GM04504 (cell line): ENCODE measurements around the gene IL21R.
"Not testable (repeated sequence)": the region's sequence is repeated elsewhere in the genome, so short reads cannot be mapped to it uniquely, and the experiment has no call there.

Experiments used
- DNase-seq: peaks from one replicate; pipeline ENCODE4 v3.0.0-alpha.2; 2012; ENCODE audit warnings: low read depth

The IL21R gene

DNA sequence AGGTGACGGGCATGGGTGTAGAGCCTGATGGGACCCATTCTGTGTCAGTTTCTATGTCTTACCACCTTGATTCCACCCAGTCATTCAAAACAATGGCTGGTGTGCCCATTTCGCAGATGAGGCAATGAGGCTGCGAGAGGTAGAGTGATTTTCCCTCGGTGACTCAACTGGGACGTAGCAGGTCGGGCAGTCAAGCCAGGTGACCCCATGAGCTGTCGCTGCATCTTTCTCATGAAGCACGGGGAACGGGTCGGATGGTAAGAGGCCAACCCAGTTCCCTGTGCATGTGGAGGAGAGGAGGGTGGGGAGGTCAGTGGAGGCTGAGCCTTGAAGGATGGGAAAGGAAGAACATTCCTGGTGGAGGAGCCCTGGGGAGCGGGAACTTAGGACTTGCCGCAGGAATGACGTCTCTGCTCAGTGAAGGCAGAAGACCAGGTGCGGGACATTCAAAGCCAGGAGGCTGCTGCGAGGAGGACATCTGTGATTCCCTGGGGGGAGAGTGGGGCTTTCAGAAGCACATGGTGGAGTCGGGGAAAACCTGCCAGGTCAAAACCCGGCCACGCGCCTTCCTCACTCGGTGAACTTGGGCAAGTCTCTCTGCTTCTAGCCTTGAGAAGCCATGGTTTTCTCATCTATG is 1.1 kb downstream of the IL21R start:
- DNase-seq, result no peak

DNA sequence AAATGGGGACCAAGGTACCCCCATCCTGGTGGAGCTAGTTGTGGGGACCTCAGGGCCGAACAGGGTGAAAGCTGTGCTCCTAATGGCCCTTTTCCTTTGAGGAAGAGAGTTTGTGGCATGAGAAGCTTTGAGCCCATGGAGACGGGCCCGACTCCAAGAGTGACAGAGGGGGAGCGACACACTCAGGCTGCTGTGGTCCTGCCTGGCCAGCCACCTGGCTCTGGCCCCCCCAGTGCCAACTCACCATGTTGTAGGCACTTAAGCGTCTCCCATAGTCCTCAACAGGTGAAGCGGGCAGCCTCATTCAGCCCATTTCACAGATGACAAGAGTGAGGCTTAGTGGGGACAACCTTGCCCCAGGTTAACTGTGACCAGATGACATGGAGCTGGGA is 1.6 kb downstream of the IL21R start:
- no peak for DNase-seq

DNA sequence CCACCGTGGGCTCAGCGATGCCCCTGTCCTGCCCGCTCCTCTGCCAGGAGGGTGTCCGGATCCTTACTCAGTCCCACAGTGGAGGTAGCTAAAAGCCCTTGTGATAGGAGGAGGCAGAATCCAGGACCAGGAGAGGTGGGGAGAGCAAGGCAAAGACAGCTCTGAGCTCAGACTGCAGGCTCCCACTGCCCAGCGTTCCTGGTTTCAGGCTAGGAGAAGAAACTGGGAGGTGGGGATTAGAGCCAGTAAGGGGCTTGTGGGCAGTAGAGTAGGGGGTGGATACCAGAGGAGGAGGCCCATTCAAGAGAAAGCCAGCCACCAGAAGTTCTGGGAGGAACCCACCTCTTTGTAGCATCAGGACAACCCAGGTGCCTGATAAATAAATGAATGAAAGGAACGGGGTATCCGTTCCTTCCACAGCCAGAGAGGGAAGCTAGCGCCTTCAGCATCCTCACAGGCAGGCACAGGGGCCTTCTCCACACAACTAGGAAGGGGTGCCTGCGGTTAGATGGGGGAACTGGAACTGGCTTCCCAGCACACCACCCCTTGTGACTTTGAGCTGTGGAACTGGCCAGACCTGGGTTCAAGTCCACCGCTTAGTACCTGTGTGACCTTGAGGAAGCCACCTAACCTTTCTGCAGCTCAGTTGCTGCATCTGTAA is 2.3 kb downstream of the IL21R start:
- DNase-seq, result no peak

DNA sequence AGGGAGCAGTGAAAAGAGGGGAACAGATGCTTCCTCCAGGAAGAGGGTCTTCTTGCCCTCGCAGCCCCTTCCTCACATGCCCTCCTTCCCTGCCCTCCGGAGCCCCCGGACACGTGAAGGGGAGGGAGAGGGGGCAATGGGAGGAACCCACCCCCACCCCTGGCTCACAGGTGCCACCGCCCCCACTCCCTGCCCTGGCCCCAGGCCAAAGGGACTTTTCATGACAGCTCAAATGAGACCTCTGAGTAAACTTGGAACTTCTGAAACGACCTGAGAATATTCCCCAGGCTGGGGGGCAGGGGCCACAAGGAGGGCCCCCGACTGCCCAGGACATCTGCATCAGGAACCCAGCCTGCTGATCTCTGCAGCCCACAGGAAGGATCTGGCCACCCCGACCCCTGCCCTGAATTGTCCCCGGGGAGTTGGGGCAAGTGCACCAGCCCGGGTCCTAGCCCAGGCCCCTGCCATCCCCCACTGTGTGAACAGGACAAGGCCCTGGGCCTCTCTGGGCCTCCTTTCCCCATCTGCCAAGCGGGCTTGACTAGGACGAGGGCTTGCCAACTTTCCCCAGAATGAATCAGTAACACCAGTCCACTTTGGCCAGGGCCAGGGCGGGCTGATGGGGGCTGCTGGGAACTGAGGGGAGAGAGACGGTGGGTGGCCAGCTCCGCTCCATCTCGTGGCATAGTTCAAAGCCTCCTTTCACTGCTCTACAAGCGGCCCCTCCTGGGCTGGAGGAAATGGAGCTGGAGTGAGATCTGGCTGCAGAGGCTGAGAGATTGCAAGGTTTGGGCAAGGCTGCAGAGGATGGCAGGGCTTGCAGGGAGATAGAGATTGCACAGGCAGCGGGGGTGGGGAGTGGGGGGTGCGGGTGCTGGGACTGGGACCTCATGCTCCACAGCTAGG is 3.8 kb downstream of the IL21R start:
- no peak for DNase-seq

- no peak for DNase-seq
Measured at GRCh38 chr16:27406511-27407128, 4.6 kb downstream of the IL21R start.

GRCh38 chr16:27407133-27407532 is 5.2 kb downstream of the IL21R start:
- DNase-seq, result no peak

DNA sequence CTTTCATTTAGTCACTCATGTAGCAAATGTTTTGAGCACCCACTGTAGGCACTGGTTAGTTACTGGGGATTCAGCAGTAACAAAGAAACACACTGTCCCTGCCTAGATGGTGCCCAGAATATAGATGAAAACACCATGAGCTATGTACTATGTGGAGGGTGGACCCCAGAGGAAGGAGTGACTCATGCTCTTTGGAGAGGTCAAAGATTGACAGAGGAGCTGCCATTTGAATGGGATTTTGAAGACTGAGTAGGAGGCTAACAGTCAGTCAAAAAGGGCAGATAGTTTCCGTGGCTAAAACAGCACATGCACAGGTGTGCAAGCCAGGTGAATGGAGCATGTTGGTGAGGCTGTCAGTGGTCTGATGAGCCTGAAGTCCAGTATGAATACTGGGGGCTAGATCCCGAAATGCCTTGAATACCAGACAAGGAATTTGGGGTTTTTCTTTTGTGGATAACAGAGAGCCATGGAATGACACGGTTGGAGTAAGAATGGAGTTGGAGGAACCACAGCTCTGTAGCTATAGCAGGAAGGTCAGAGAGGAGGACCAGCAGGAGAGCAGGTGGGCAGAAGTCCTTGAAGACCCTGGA is 6.1 kb downstream of the IL21R start:
- DNase-seq, result no peak

DNA sequence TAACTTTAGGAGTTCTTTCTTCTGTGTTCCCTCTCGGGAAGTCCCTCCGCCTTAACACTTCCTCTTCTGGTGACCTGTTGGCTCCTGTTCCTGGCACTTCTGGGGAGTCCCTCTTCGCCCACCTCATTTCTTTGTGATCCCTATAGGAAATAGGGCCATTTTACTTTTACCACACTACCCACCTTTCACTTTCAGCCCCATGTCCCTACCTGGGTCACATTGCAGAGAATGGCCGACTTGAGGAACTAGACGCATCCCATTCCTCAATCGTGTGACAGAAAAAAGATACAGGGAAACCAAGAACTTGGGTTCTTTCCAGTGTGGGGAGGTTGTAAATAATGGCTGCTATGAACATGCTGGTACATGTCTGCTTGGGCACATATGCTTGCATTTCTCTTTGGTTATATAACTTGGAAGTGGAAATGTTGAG is 6.6 kb downstream of the IL21R start:
- no peak for DNase-seq

- not testable (repeated sequence) for DNase-seq
Measured at GRCh38 chr16:27409958-27410357, 8.0 kb downstream of the IL21R start.

DNA sequence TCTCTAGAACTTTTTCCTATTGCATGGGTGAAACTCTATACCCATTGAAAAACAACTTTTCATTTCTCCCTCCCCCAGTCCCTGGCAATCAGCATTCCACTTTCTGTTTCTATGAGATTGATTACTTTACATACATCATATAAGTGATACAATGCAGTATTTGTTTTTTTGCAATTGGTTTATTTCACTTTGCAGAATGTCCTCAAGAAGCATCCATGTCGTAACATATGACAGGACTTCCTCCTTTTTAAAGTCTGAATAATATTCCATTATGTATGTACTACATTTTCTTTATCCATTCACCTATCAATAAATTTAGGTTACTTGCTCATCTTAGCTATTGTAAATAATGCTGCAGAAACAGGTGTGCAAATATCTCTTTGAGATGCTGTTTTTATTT is 8.8 kb downstream of the IL21R start:
- DNase-seq, result no peak

GRCh38 chr16:27413956-27414355 is 12.0 kb downstream of the IL21R start:
- DNase-seq, result no peak

- no peak for DNase-seq
Measured at GRCh38 chr16:27414788-27415431, 12.9 kb downstream of the IL21R start.

GRCh38 chr16:27417047-27417671 is 15.2 kb downstream of the IL21R start:
- DNase-seq, result no peak

- no peak for DNase-seq
Measured at GRCh38 chr16:27421961-27422740, 20.2 kb downstream of the IL21R start.

DNA sequence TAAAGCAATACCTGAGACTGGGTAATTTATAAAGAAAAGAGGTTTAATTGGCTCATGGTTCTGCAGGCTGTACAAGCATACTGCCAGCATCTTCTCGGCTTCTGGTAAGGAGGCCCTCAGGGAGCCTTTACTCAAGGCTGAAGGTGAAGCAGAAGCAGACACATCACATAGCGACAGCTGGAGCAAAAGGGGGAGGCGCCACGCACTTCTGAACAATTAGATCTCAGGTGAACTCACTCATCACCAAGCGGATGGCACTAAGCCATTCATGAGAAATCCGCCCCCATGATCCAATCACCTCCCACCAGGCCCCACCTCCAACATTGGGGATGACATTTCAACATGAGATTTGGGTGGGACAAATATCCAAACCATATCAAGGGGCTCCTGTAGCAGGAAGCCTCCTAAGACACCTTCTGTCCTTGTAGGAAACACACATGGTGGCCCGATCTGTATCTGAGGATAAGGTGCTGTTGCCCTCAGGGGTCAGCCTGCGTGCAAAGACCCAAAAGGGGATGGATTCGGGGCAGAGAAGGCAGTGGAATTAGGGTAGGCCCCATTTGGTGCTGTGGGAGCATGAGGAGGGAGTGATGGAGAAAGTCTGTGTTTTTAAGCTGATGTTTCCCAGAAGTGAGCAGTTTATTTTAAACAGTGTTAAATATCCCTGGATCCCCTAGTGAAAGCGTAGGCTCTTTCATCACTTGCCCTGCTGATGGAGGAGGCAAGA is 23.0 kb downstream of the IL21R start:
- no peak for DNase-seq

GRCh38 chr16:27425961-27426360 is 24.0 kb downstream of the IL21R start:
- DNase-seq, result no peak

DNA sequence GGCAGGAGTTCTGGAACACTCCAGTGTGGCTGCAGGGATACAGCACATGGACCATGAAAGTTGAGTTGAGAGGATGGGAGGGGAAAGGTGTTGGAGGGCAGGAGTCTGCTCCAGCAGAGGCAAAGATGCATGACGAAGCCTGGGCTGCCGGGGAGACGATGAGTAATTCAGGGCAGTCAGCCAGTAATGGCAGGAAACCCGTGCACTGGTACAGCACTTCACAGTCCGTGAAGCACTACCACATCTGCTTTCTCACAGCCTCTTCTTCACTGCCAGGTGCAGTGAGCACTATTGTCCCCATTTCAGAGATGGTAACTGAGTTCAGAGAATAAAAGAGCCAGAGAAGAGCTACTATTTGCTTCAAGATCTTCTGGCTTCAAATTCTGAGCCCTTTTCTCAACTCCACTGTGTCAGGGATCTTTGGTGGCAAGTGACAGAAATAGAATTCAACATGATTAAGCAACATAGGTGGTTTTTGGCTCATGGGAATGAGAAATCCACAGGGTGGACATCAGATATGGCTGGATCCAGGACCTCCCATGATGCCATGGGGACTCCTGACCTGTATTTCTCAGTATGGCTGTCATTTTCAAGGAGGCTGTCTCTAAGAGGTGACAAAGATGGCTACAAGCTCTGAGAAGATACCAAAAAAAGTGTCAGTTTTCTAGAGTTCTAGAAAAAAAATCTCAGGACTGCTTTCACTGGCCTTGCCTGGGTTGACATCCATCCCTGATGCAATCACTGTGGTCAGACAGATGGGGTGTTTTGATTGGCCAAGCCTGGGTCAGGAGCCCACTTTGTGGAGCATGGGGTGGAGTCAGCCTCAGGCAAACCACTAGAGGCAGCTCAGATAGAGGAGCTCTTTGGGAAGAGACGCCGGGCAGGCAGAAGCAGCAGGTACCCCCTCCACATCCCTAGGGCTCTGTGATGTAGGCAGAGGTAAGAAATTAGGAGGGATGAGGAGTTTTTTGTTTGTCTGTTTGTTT is 24.7 kb downstream of the IL21R start:
- DNase-seq, result peak; percentile 89

DNA sequence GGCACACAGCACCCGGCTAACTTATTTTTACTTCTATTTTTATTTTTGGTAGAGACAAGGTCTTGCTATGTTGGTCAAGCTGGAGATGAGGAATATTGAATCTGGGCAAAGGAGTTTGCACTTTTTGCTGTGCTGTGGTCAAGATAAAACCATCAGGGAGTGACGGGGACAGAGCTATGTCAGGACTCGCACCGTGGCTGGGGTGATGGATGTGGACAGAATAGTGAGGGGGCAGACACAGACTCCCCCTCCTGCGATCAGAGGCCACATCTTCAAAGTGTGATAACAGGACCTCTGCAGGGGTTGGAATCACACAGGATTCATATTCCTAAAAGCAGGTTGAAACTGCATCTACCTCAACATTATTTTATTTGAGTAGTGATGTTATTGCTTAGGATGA is 25.6 kb downstream of the IL21R start:
- no peak for DNase-seq
